Adrenal gland (tissue), 5 donors: ENCODE measurements around the gene HTR2C.

Experiments used
- POLR2A ChIP-seq, 2 donors: fragments of 450-650 bp; IDR thresholded peaks; one replicate each; pipeline ENCODE4 v1.6.1; 2017; ENCODE audit warnings: antibody characterized with exemption in 2 of 2, mild to moderate bottlenecking in 2 of 2, moderate library complexity in 1 of 2
- TF ChIP-seq, protein P1 (sequence below), 6 experiments: fragments of 450-650 bp in 4 of 6; fragments of 200-600 bp in 2 of 6; sonication (generic) in 1 of 6; IDR thresholded peaks; 1 replicate in 5 of 6; 2 replicates in 1 of 6; pipeline versions ENCODE4 v1.5.1 to v1.8.0; 2016 to 2021; ENCODE audit warnings: antibody characterized with exemption in 6 of 6, mild to moderate bottlenecking in 2 of 6, moderate library complexity in 1 of 6
- donor health status: DM: no; HTN: no; CAD: no.

DNA sequence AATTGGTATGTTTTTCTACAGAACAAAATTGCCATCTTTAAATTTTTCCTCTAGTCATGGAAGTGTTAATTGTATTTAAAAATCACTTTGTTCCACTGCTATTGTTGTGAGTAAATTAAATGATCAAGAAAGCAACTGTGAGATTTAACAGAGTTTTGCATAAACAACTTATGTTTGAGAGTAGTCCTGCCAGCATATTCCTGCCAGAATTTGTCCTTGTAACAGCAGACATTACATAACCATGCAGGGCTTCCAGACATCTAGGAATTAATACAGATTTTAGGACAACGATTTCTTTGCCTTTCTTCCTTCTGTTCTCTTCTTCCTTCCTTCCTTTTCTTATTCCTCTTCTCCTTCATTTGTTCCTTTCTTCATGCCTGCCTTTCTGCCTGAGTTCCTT lies 125.5 kb downstream of the HTR2C start:
- TF ChIP-seq, protein P1, sequence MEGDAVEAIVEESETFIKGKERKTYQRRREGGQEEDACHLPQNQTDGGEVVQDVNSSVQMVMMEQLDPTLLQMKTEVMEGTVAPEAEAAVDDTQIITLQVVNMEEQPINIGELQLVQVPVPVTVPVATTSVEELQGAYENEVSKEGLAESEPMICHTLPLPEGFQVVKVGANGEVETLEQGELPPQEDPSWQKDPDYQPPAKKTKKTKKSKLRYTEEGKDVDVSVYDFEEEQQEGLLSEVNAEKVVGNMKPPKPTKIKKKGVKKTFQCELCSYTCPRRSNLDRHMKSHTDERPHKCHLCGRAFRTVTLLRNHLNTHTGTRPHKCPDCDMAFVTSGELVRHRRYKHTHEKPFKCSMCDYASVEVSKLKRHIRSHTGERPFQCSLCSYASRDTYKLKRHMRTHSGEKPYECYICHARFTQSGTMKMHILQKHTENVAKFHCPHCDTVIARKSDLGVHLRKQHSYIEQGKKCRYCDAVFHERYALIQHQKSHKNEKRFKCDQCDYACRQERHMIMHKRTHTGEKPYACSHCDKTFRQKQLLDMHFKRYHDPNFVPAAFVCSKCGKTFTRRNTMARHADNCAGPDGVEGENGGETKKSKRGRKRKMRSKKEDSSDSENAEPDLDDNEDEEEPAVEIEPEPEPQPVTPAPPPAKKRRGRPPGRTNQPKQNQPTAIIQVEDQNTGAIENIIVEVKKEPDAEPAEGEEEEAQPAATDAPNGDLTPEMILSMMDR (IDR thresholded peaks at IDR 0.05): no peak
- TF ChIP-seq POLR2A (IDR thresholded peaks at IDR 0.05): no peak
